WTC11 (cell line): Measurements from ENCODE around the gene TAF5L. TPM values are rescaled to one million over a fixed set of nuclear protein-coding genes. Genes with fewer than 3 reads are reported as not detected.

Source experiments
- ATAC-seq: fragments of 200-7000 bp; cut with Tn5 transposase; 2 replicates; pipeline ENCODE4 v1.10.0; 2021; ENCODE audit warnings: mild to moderate bottlenecking, moderate library complexity
- CTCF ChIA-PET: fragments of 300-600 bp; sonication (Branson Sonifier 250); formaldehyde crosslinking; loops from one replicate; lab custom pipeline; 2021; ENCODE audit warnings: antibody characterized with exemption; lab: Charles Lee
- POLR2A ChIA-PET: fragments of 350-600 bp; sonication (Branson Sonifier 250); formaldehyde crosslinking; loops from one replicate; lab custom pipeline; 2021; ENCODE audit warnings: antibody characterized with exemption; lab: Charles Lee
- DNase-seq: peaks from one replicate; pipeline ENCODE4 v3.0.0; 2021; ENCODE audit warnings: low spot score
- H3K27ac Mint-ChIP-seq: 2 replicates; pipeline ENCODE4 v1.8.0; 2021; ENCODE audit warnings: mixed read lengths
- H3K27me3 Mint-ChIP-seq: 2 replicates; pipeline ENCODE4 v1.8.0; 2021; ENCODE audit warnings: low read depth, mild to moderate bottlenecking, moderate library complexity, mixed read lengths
- H3K36me3 Mint-ChIP-seq: 2 replicates; pipeline ENCODE4 v1.8.0; 2021; ENCODE audit warnings: mixed read lengths
- H3K4me1 Mint-ChIP-seq: 2 replicates; pipeline ENCODE4 v1.8.0; 2022; ENCODE audit warnings: mixed read lengths
- H3K4me3 Mint-ChIP-seq: 2 replicates; pipeline ENCODE4 v1.8.0; 2021; ENCODE audit warnings: mild to moderate bottlenecking, moderate library complexity, mixed read lengths
- H3K9me3 Mint-ChIP-seq: 2 replicates; pipeline ENCODE4 v1.8.0; 2021; ENCODE audit warnings: mixed read lengths
- ATF6 ChIP-seq: sonication (generic); formaldehyde crosslinking; IDR thresholded peaks from 2 replicates; pipeline ENCODE4 v1.8.1; 2023; ENCODE audit warnings: mild to moderate bottlenecking, missing genetic modification reagents
- ETV6 ChIP-seq: sonication (generic); formaldehyde crosslinking; IDR thresholded peaks from 2 replicates; pipeline ENCODE4 v1.8.1; 2022; ENCODE audit warnings: mild to moderate bottlenecking, missing genetic modification reagents
- FOXP4 ChIP-seq: sonication (generic); formaldehyde crosslinking; IDR thresholded peaks from 2 replicates; pipeline ENCODE4 v1.8.0; 2022; ENCODE audit warnings: mild to moderate bottlenecking, missing genetic modification reagents
- OVOL2 ChIP-seq: fragments of 250-450 bp; sonication (Bioruptor Pico); IDR thresholded peaks from 2 replicates; pipeline ENCODE4 v1.9.0; 2021; ENCODE audit warnings: mild to moderate bottlenecking, borderline replicate concordance
- PRDM15 ChIP-seq: sonication (generic); formaldehyde crosslinking; IDR thresholded peaks from 2 replicates; pipeline ENCODE4 v1.8.0; 2022; ENCODE audit warnings: missing genetic modification reagents
- PRRX2 ChIP-seq: fragments of 250-450 bp; sonication (Bioruptor Pico); IDR thresholded peaks from 2 replicates; pipeline ENCODE4 v1.8.0; 2021; ENCODE audit warnings: mild to moderate bottlenecking
- SMAD3 ChIP-seq: sonication (generic); formaldehyde crosslinking; IDR thresholded peaks from 2 replicates; pipeline ENCODE4 v1.8.0; 2022; ENCODE audit warnings: missing genetic modification reagents, mild to moderate bottlenecking, borderline replicate concordance
- TCF7 ChIP-seq: sonication (generic); formaldehyde crosslinking; IDR thresholded peaks from 2 replicates; pipeline ENCODE4 v1.8.0; 2022; ENCODE audit warnings: mild to moderate bottlenecking, low read depth, missing genetic modification reagents, moderate library complexity
- TEAD4 ChIP-seq: sonication (generic); formaldehyde crosslinking; IDR thresholded peaks from 2 replicates; pipeline ENCODE4 v1.8.0; 2022; ENCODE audit warnings: mild to moderate bottlenecking, missing genetic modification reagents
- ZMAT4 ChIP-seq: fragments of 250-450 bp; sonication (Bioruptor Pico); IDR thresholded peaks from 2 replicates; pipeline ENCODE4 v1.9.0; 2021; ENCODE audit warnings: mild to moderate bottlenecking
- ZNF121 ChIP-seq: sonication (generic); formaldehyde crosslinking; IDR thresholded peaks from 2 replicates; pipeline ENCODE4 v1.8.0; 2023; ENCODE audit warnings: missing genetic modification reagents
- ZNF219 ChIP-seq: sonication (generic); formaldehyde crosslinking; IDR thresholded peaks from 2 replicates; pipeline ENCODE4 v1.8.0; 2023; ENCODE audit warnings: missing genetic modification reagents, mild to moderate bottlenecking, borderline replicate concordance
- ZNF263 ChIP-seq: sonication (generic); formaldehyde crosslinking; IDR thresholded peaks from 2 replicates; pipeline ENCODE4 v1.8.1; 2022; ENCODE audit warnings: low read depth, mild to moderate bottlenecking, moderate library complexity, missing genetic modification reagents
- ZNF281 ChIP-seq: sonication (generic); formaldehyde crosslinking; IDR thresholded peaks from 2 replicates; pipeline ENCODE4 v1.8.0; 2023; ENCODE audit warnings: mild to moderate bottlenecking, missing genetic modification reagents
- ZNF317 ChIP-seq: sonication (generic); formaldehyde crosslinking; IDR thresholded peaks from 2 replicates; pipeline ENCODE4 v1.8.1; 2023; ENCODE audit warnings: low read depth, mild to moderate bottlenecking, moderate library complexity, missing genetic modification reagents, borderline replicate concordance
- ZSCAN18 ChIP-seq: fragments of 250-450 bp; sonication (Bioruptor Pico); IDR thresholded peaks from 2 replicates; pipeline ENCODE4 v2.1.2; 2022; ENCODE audit warnings: mild to moderate bottlenecking, moderate library complexity
- total RNA-seq: library from RNA; stranded (reverse); gene quantifications from 3 replicates; pipeline ENCODE4 v1.2.3, GENCODE V29; 2021

TAF5L gene
- total RNA-seq, 1 experiment from 2014 or later = 23.8 TPM

- no peak for TF ChIP-seq ZSCAN18 (CRISPR knock-in tag)
- TF ChIP-seq TCF7 (CRISPR knock-in tag) = no peak
- TF ChIP-seq SMAD3 = no peak
- no peak for TF ChIP-seq ZNF317 (CRISPR knock-in tag)
- no peak for TF ChIP-seq OVOL2 (CRISPR knock-in tag)
- no peak for TF ChIP-seq ZMAT4 (CRISPR knock-in tag)
- TF ChIP-seq PRDM15 (CRISPR knock-in tag) = no peak
- TF ChIP-seq ZNF219 = no peak
- TF ChIP-seq TEAD4 = no peak
- TF ChIP-seq ETV6 (CRISPR knock-in tag) = no peak
- TF ChIP-seq FOXP4 (CRISPR knock-in tag) = no peak
- no peak for TF ChIP-seq ZNF281 (CRISPR knock-in tag)
- TF ChIP-seq ZNF121 (CRISPR knock-in tag) = no peak
- no peak for TF ChIP-seq ZNF263
- Mint-ChIP-seq H3K4me1 (peaks cover 8% of the 10 kb centered on the region), H3K36me3 (peaks cover 65% of the 10 kb centered on the region), H3K27ac (peak overlapping the region; percentile 15; the same call in 1 of the 2 replicates), H3K27me3 (no peaks in the 10 kb centered on the region), H3K4me3 (no peak overlapping the region), H3K9me3 (no peaks in the 10 kb centered on the region)
- POLR2A ChIA-PET = interaction anchor here (0.5 kb wide), 1 partner anchor 102 kb away, joined by 3 read pairs; no protein-coding TSS in a partner anchor
- ATAC-seq = no peak
- CTCF ChIA-PET = no interaction called here
- DNase-seq = no peak
Measured at GRCh38 chr1:229657993-229658755, 32.3 kb upstream of the TAF5L start.

- no peak for DNase-seq
- TF ChIP-seq PRRX2 (CRISPR knock-in tag) (no peak), ATF6 (no peak), ZNF219 (no peak)
- ChIA-PET POLR2A (no interaction called here), CTCF (no interaction called here)
- H3K4me3 Mint-ChIP-seq = no peak overlapping the region
- H3K4me1 Mint-ChIP-seq = 0 out of 2 replicates have a peak, but pooled peaks cover under 1% of the 10 kb centered on the region
- H3K36me3 Mint-ChIP-seq = peaks cover 68% of the 10 kb centered on the region
- no peak for ATAC-seq
- H3K27me3 Mint-ChIP-seq = no peaks in the 10 kb centered on the region
- H3K9me3 Mint-ChIP-seq = no peaks in the 10 kb centered on the region
- no peak overlapping the region for H3K27ac Mint-ChIP-seq
Measured at GRCh38 chr1:229655781-229656180, 29.9 kb upstream of the TAF5L start.
